Osteoblast (primary cell): Measurements from ENCODE around the gene DEFB108B. TPM values are rescaled to one million over a fixed set of nuclear protein-coding genes. Genes with fewer than 3 reads are reported as not detected.
A peak's percentile ranks its signal among the peaks of the same experiment; 100 is the strongest.
"Not testable (repeated sequence)": the region's sequence is repeated elsewhere in the genome, so short reads cannot be mapped to it uniquely, and the experiment has no call there.

Source experiments
- DNase-seq: peaks from one replicate; pipeline ENCODE4 v3.0.0; 2011; ENCODE audit warnings: low spot score, mixed read lengths; ENCODE audit not compliant: insufficient read length; ENCODE audit errors: missing footprints
- H2AFZ ChIP-seq: 2 replicates; pipeline ENCODE4 v1.6.0; 2011; ENCODE audit warnings: mild to moderate bottlenecking, low read length
- H3K27ac ChIP-seq: 2 replicates; pipeline ENCODE4 v1.5.1; 2011; ENCODE audit warnings: mild to moderate bottlenecking, low read depth, low read length, moderate library complexity
- H3K27me3 ChIP-seq: 2 replicates; pipeline ENCODE4 v1.6.0; 2012; ENCODE audit warnings: mild to moderate bottlenecking, control low read depth, inconsistent platforms, low read length, moderate library complexity; ENCODE audit not compliant: insufficient read depth
- H3K36me3 ChIP-seq: 2 replicates; pipeline ENCODE4 v1.5.1; 2011; ENCODE audit warnings: mild to moderate bottlenecking, low read length, control low read depth, moderate library complexity; ENCODE audit not compliant: insufficient read depth
- H3K4me1 ChIP-seq: 2 replicates; pipeline ENCODE4 v1.5.1; 2011; ENCODE audit warnings: mild to moderate bottlenecking, low read length, control low read depth, moderate library complexity; ENCODE audit not compliant: insufficient read depth
- H3K4me2 ChIP-seq: 2 replicates; pipeline ENCODE4 v1.6.0; 2011; ENCODE audit warnings: mild to moderate bottlenecking, low read length; ENCODE audit not compliant: insufficient read depth
- H3K4me3 ChIP-seq: fragments of 200-600 bp; sonication (generic); 3 replicates; pipeline ENCODE4 v1.5.1; 2012; ENCODE audit warnings: mild to moderate bottlenecking, low read length, inconsistent platforms; ENCODE audit not compliant: insufficient read depth
- H3K79me2 ChIP-seq: 2 replicates; pipeline ENCODE4 v1.6.0; 2012; ENCODE audit warnings: mild to moderate bottlenecking, low read length, control low read depth, inconsistent platforms; ENCODE audit not compliant: insufficient read depth
- H3K9me3 ChIP-seq: 2 replicates; pipeline ENCODE4 v1.5.1; 2011; ENCODE audit warnings: low read depth, low read length, control low read depth
- H4K20me1 ChIP-seq: 2 replicates; pipeline ENCODE4 v1.6.0; 2012; ENCODE audit warnings: mild to moderate bottlenecking, low read length, control low read depth; ENCODE audit not compliant: insufficient read depth
- total RNA-seq: library from RNA; depleted of rRNA; stranded (reverse); fragments of >200 nt; gene quantifications from 2 replicates; pipeline ENCODE4 v1.2.3, GENCODE V29; 2012
- TF ChIP-seq, protein P1 (sequence below): IDR thresholded peaks from 2 replicates; pipeline ENCODE4 v1.5.1; 2011; ENCODE audit warnings: mild to moderate bottlenecking, low read depth, low read length, moderate library complexity; ENCODE audit errors: extremely low read depth

Gene DEFB108B
- total RNA-seq, 1 donor = not detected

DNA sequence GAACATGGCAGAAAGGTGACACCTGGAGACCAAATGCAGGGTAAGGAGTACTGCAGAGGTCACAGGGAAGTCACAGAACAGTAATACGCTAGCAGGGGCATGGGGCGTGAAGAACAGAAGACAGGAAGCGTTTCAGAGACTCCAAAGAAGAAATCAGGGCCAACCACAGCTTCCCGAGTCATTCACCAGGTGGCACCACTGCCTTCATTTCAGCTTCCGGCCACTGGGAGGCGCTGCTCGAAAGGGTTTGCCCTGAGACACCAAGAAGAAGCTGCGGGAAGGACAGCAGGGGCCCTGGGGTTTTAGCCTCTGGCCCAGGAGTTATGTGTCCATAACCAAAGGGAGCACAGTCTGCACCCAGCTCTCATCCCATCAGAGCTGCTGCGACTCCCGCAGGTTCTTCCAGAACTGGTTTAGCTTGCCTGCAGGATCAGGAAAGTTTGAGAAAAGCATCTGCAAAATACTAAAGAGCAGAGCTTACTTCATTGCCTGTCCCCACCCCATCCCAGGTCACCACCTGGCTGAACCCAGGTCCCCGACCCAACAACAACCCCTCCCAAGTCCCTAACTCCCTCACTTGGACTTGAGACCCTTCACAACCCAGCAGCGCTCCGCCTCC is 32.6 kb upstream of the DEFB108B start:
- not testable (repeated sequence) for H2AFZ ChIP-seq, H3K27me3 ChIP-seq, H3K79me2 ChIP-seq, H3K9me3 ChIP-seq, H3K4me3 ChIP-seq, H3K27ac ChIP-seq, H3K4me2 ChIP-seq, H4K20me1 ChIP-seq, H3K36me3 ChIP-seq, H3K4me1 ChIP-seq
- TF ChIP-seq, protein P1, sequence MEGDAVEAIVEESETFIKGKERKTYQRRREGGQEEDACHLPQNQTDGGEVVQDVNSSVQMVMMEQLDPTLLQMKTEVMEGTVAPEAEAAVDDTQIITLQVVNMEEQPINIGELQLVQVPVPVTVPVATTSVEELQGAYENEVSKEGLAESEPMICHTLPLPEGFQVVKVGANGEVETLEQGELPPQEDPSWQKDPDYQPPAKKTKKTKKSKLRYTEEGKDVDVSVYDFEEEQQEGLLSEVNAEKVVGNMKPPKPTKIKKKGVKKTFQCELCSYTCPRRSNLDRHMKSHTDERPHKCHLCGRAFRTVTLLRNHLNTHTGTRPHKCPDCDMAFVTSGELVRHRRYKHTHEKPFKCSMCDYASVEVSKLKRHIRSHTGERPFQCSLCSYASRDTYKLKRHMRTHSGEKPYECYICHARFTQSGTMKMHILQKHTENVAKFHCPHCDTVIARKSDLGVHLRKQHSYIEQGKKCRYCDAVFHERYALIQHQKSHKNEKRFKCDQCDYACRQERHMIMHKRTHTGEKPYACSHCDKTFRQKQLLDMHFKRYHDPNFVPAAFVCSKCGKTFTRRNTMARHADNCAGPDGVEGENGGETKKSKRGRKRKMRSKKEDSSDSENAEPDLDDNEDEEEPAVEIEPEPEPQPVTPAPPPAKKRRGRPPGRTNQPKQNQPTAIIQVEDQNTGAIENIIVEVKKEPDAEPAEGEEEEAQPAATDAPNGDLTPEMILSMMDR = peak; percentile 63
- peak; percentile 80 for DNase-seq

GRCh38 chr11:71801026-71801425 is 32.0 kb upstream of the DEFB108B start:
- DNase-seq, H2AFZ ChIP-seq, H4K20me1 ChIP-seq, H3K27ac ChIP-seq, H3K4me1 ChIP-seq, H3K79me2 ChIP-seq, H3K36me3 ChIP-seq, H3K27me3 ChIP-seq, H3K9me3 ChIP-seq, H3K4me2 ChIP-seq, H3K4me3 ChIP-seq: not testable (repeated sequence)

DNA sequence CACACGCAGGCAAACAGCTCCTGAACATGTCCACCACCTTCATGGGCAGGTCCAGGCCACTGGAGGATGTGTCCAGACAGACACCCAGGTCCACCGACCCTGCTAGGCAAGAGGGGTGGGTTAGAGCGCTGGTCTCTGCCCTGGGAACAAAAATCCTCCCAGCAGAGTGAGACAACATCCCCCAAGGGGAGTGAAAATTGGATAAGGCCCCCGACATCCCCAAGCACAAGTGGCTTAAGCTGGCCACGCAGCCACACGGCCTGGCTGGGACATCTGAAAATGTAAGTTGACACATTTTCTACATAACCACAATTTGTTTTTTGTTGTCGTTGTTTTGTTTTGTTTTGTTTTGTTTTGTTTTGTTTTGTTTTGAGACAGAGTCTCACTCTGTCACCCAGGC is 30.1 kb upstream of the DEFB108B start:
- not testable (repeated sequence) for H3K79me2 ChIP-seq, H3K4me1 ChIP-seq, H3K4me3 ChIP-seq, H2AFZ ChIP-seq, H3K27ac ChIP-seq, H3K36me3 ChIP-seq, H3K4me2 ChIP-seq, H4K20me1 ChIP-seq, H3K27me3 ChIP-seq, DNase-seq, H3K9me3 ChIP-seq

GRCh38 chr11:71804158-71804947 is 28.6 kb upstream of the DEFB108B start:
- H3K79me2 ChIP-seq, H3K4me2 ChIP-seq: not testable (repeated sequence)

DNA sequence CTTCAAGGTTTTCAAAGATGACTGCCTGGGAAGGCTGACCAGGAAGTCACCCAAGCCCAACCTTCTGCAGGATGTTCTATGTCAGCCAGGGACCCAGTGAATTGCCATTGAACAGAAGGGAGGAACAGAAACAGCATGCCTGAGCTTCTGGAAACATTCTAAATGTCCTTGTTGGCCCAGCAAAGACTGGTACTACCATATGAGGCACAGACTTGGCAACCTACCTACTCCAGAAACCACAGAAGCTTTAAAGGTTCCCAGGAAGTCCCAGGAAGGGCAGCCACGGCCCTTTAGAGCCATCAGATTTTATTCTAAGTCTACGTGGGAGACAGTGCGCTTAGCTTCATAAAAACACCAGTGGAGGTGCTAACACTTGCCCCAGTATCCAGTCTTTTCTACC is 20.5 kb upstream of the DEFB108B start:
- H3K4me1 ChIP-seq, H2AFZ ChIP-seq, H3K4me3 ChIP-seq, H4K20me1 ChIP-seq, H3K9me3 ChIP-seq, DNase-seq, H3K36me3 ChIP-seq, H3K4me2 ChIP-seq, H3K27ac ChIP-seq, H3K27me3 ChIP-seq, H3K79me2 ChIP-seq: not testable (repeated sequence)

More at GRCh38 chr11:71804158-71804947, 28.6 kb upstream of the DEFB108B start:
- not testable (repeated sequence) for H3K27me3 ChIP-seq, H3K4me3 ChIP-seq, H3K27ac ChIP-seq, H3K36me3 ChIP-seq, H2AFZ ChIP-seq, DNase-seq, H4K20me1 ChIP-seq, H3K4me1 ChIP-seq, H3K9me3 ChIP-seq
